Natural killer cell (primary cell): ENCODE measurements around the gene IPO5. TPM values are rescaled to one million over a fixed set of nuclear protein-coding genes. Genes with fewer than 3 reads are reported as not detected.

Experiments used
- ATAC-seq, 3 donors: fragments of 150-1000 bp in 2 of 3; fragments of 200-7000 bp in 1 of 3; cut with Tn5 transposase; 1 replicate in 1 of 3; 2 replicates in 2 of 3; pipeline ENCODE4 v1.10.0; 2021; ENCODE audit warnings: mild to moderate bottlenecking in 2 of 3, moderate library complexity in 2 of 3
- DNase-seq, 2 donors: peaks; one replicate each; pipeline versions ENCODE4 v3.0.0 to v3.0.0-alpha.2; 2013 to 2021; ENCODE audit warnings: mixed read lengths in 1 of 2
- H3K27ac ChIP-seq: one replicate; pipeline ENCODE4 v1.5.1; 2013; ENCODE audit warnings: mild to moderate bottlenecking, low read length
- H3K27me3 ChIP-seq: one replicate; pipeline ENCODE4 v1.6.1; 2013; ENCODE audit warnings: low read length; ENCODE audit not compliant: control insufficient read depth, insufficient read depth
- H3K36me3 ChIP-seq: one replicate; pipeline ENCODE4 v1.6.1; 2013; ENCODE audit warnings: low read length; ENCODE audit not compliant: control insufficient read depth, insufficient read depth
- H3K4me1 ChIP-seq: one replicate; pipeline ENCODE4 v1.6.1; 2013; ENCODE audit warnings: low read length; ENCODE audit not compliant: control insufficient read depth, insufficient read depth
- H3K4me3 ChIP-seq: one replicate; pipeline ENCODE4 v1.5.1; 2013; ENCODE audit warnings: low read length
- H3K9me3 ChIP-seq: one replicate; pipeline ENCODE4 v1.6.1; 2013; ENCODE audit warnings: low read length; ENCODE audit not compliant: control insufficient read depth, insufficient read depth
- H3K27ac Mint-ChIP-seq, 2 donors: one replicate each; pipeline ENCODE4 v1.8.0; 2022; ENCODE audit warnings: mild to moderate bottlenecking in 2 of 2, mixed read lengths in 2 of 2, moderate library complexity in 1 of 2
- H3K27me3 Mint-ChIP-seq, 2 donors: one replicate each; pipeline ENCODE4 v1.8.0; 2022; ENCODE audit warnings: low read depth in 2 of 2, mixed read lengths in 2 of 2
- H3K36me3 Mint-ChIP-seq: one replicate; pipeline ENCODE4 v1.8.0; 2022; ENCODE audit warnings: mixed read lengths
- H3K4me1 Mint-ChIP-seq, 2 donors: one replicate each; pipeline ENCODE4 v1.8.0; 2022; ENCODE audit warnings: mixed read lengths in 2 of 2
- H3K4me3 Mint-ChIP-seq: one replicate; pipeline ENCODE4 v1.8.0; 2022; ENCODE audit warnings: mild to moderate bottlenecking, moderate library complexity, mixed read lengths
- H3K9me3 Mint-ChIP-seq, 2 donors: one replicate each; pipeline ENCODE4 v1.8.0; 2022; ENCODE audit warnings: mixed read lengths in 2 of 2
- WGBS: methylation state at CpG from one replicate; pipeline ENCODE4 v1.1.7; 2013; ENCODE audit warnings: missing lambda C conversion rate; ENCODE audit not compliant: insufficient coverage; 5-methylcytosine and 5-hydroxymethylcytosine counted together
- intact Hi-C: fragments of 100-400 bp; cut with micrococcal nuclease; formaldehyde crosslinking; loops from one replicate; pipeline ENCODE4 v1.14.2; 2022
- total RNA-seq, 4 donors: library from RNA; stranded (reverse); fragments of 120-200 nt in 1 of 4; gene quantifications; one replicate each; pipeline versions ENCODE4 v1.2.3 to v1.2.4, GENCODE V29; 2013 to 2022
- TF ChIP-seq, protein P1 (sequence below): fragments of 200-600 bp; IDR thresholded peaks from one replicate; pipeline ENCODE4 v1.8.0; 2022; ENCODE audit warnings: antibody characterized with exemption

Gene IPO5
- total RNA-seq, 3 donors from 2014 or later (not counting 1 experiment from before 2014, with no cell fraction given), result 59.9 to 83.9 (median 71.2) TPM

DNA sequence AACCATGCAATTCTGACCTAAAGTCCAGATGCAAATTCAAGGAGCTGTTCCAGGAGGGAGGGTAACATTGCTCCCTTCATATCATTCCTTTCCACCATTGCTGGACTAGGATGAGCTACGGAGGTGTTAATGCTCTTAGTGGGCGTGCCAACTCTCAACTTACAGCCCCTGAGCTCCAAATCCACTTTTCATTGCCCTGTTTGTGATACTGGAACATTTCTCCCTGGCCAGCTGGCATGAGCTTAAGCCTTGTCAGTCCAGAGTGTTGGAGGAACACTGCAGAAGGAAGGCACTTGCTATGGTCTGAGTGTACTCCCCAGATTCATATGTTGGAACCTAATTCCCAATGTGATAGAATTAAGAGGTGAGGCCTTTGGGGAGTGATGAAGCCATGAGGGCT lies 119.0 kb downstream of the IPO5 start:
- WGBS, result 75% methylated on average over 2 of the region's 2 CpGs
- H3K27me3 Mint-ChIP-seq, result no peaks in the 10 kb centered on the region
- no peak overlapping the region for H3K4me3 Mint-ChIP-seq
- H3K27me3 ChIP-seq, result no peaks in the 10 kb centered on the region
- H3K27ac Mint-ChIP-seq, result no peak overlapping the region
- no peaks in the 10 kb centered on the region for H3K36me3 Mint-ChIP-seq
- ATAC-seq (no peak), DNase-seq (no peak)
- no peak overlapping the region for H3K27ac ChIP-seq
- H3K4me1 Mint-ChIP-seq, result no peaks in the 10 kb centered on the region
- intact Hi-C loops, result no loop called here
- H3K9me3 ChIP-seq, result no peaks in the 10 kb centered on the region
- no peaks in the 10 kb centered on the region for H3K36me3 ChIP-seq
- H3K9me3 Mint-ChIP-seq, result no peaks in the 10 kb centered on the region
- no peaks in the 10 kb centered on the region for H3K4me1 ChIP-seq
- H3K4me3 ChIP-seq, result no peak overlapping the region
- TF ChIP-seq, protein P1, sequence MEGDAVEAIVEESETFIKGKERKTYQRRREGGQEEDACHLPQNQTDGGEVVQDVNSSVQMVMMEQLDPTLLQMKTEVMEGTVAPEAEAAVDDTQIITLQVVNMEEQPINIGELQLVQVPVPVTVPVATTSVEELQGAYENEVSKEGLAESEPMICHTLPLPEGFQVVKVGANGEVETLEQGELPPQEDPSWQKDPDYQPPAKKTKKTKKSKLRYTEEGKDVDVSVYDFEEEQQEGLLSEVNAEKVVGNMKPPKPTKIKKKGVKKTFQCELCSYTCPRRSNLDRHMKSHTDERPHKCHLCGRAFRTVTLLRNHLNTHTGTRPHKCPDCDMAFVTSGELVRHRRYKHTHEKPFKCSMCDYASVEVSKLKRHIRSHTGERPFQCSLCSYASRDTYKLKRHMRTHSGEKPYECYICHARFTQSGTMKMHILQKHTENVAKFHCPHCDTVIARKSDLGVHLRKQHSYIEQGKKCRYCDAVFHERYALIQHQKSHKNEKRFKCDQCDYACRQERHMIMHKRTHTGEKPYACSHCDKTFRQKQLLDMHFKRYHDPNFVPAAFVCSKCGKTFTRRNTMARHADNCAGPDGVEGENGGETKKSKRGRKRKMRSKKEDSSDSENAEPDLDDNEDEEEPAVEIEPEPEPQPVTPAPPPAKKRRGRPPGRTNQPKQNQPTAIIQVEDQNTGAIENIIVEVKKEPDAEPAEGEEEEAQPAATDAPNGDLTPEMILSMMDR, result no peak

Other genes with a start within 250 kb of the IPO5 start
- 1 to 10 TPM in 2 of 3 donors, under 1 TPM in 1; 0.71 to 1.2 (median 1.1) TPM for gene FARP1, start 189.4 kb downstream of the IPO5 start, total RNA-seq
- gene RNF113B, start 223.6 kb downstream of the IPO5 start, total RNA-seq, result not detected